OCI-LY7 (cell line): ENCODE data around the gene RFPL2. TPM values are rescaled to one million over a fixed set of nuclear protein-coding genes. Genes with fewer than 3 reads are reported as not detected.
"Not testable (repeated sequence)": the region's sequence is repeated elsewhere in the genome, so short reads cannot be mapped to it uniquely, and the experiment has no call there.

Experiments used
- BruUV-seq: library from RNA; stranded (reverse); fragments of 400-500 nt; replicated peaks from 2 replicates; lab custom pipeline; 2021; lab: Mats Ljungman, UMichigan
- CTCF ChIA-PET: fragments of 300-600 bp; sonication (Branson Sonifier 250); formaldehyde crosslinking; loops from one replicate; lab custom pipeline; 2022; ENCODE audit warnings: antibody characterized with exemption; ENCODE audit not compliant: unreplicated experiment; lab: Charles Lee
- POLR2A ChIA-PET: fragments of 300-600 bp; sonication (Branson Sonifier 250); formaldehyde crosslinking; loops from one replicate; lab custom pipeline; 2022; ENCODE audit warnings: antibody characterized with exemption; lab: Charles Lee
- DNase-seq: peaks from one replicate; pipeline ENCODE4 v3.0.0-alpha.2; 2015; ENCODE audit warnings: low spot score
- H2AFZ ChIP-seq: fragments of 200-600 bp; sonication (generic), shearing (Covaris generic); 2 replicates; pipeline ENCODE4 v1.6.1; 2014; ENCODE audit warnings: mild to moderate bottlenecking, antibody characterized with exemption, low read length, moderate library complexity
- H3K27ac ChIP-seq: fragments of 200-600 bp; sonication (generic); 2 replicates; pipeline ENCODE4 v1.5.1; 2014; ENCODE audit warnings: mixed run types, low read depth, mild to moderate bottlenecking, moderate library complexity, low read length, inconsistent platforms; ENCODE audit not compliant: poor library complexity, severe bottlenecking
- H3K36me3 ChIP-seq: fragments of 200-600 bp; sonication (generic); 2 replicates; pipeline ENCODE4 v1.6.1; 2014; ENCODE audit warnings: mild to moderate bottlenecking, antibody characterized with exemption, low read length, moderate library complexity, mixed read lengths; ENCODE audit not compliant: insufficient read depth
- H3K4me1 ChIP-seq: fragments of 200-600 bp; sonication (generic); 2 replicates; pipeline ENCODE4 v1.5.1; 2014; ENCODE audit warnings: mild to moderate bottlenecking, low read length; ENCODE audit not compliant: insufficient read depth, poor library complexity, severe bottlenecking
- H3K4me2 ChIP-seq: fragments of 200-600 bp; sonication (generic); 2 replicates; pipeline ENCODE4 v1.6.1; 2014; ENCODE audit warnings: mild to moderate bottlenecking, low read length
- H3K4me3 ChIP-seq: fragments of 200-600 bp; sonication (generic); 2 replicates; pipeline ENCODE4 v1.5.1; 2014; ENCODE audit warnings: mild to moderate bottlenecking, low read depth, low read length; ENCODE audit not compliant: poor library complexity, severe bottlenecking
- H3K79me2 ChIP-seq: fragments of 200-600 bp; sonication (generic); 2 replicates; pipeline ENCODE4 v1.6.1; 2016; ENCODE audit warnings: low read depth, mild to moderate bottlenecking, low read length, moderate library complexity, mixed read lengths; ENCODE audit not compliant: insufficient read depth
- H3K9me2 ChIP-seq: fragments of 200-600 bp; sonication (generic); 2 replicates; pipeline ENCODE4 v1.6.1; 2016; ENCODE audit warnings: mild to moderate bottlenecking, low read length, mixed read lengths; ENCODE audit not compliant: insufficient read depth
- H3K9me3 ChIP-seq: fragments of 200-600 bp; sonication (generic); 2 replicates; pipeline ENCODE4 v1.6.1; 2014; ENCODE audit warnings: mild to moderate bottlenecking, mixed run types, low read length, mixed read lengths
- H4K20me1 ChIP-seq: fragments of 200-600 bp; sonication (generic); 2 replicates; pipeline ENCODE4 v1.6.1; 2014; ENCODE audit warnings: mild to moderate bottlenecking, antibody characterized with exemption, low read length, moderate library complexity, mixed read lengths; ENCODE audit not compliant: insufficient read depth
- CTCF ChIP-seq: fragments of 200-600 bp; sonication (generic); conservative IDR thresholded peaks from 2 replicates; pipeline ENCODE4 v1.5.1; 2014; ENCODE audit warnings: mild to moderate bottlenecking, antibody characterized with exemption, low read length, moderate library complexity, mixed read lengths
- EZH2phosphoT487 ChIP-seq: fragments of 200-600 bp; sonication (generic); IDR thresholded peaks from 2 replicates; pipeline ENCODE4 v1.6.1; 2018; ENCODE audit warnings: low read depth, borderline replicate concordance, mild to moderate bottlenecking, mixed run types, antibody characterized with exemption, low read length, moderate library complexity, mixed read lengths
- intact Hi-C: fragments of 100-400 bp; cut with micrococcal nuclease; formaldehyde crosslinking; loops from one replicate; pipeline ENCODE4 v1.10.0; 2022; ENCODE audit not compliant: unreplicated experiment
- total RNA-seq, 2 experiments: library from RNA; depleted of rRNA in 1 of 2; stranded (reverse); fragments of >200 nt in 1 of 2; shearing (Covaris generic) in 1 of 2; gene quantifications; 2 replicates each; pipeline ENCODE4 v1.2.3, GENCODE V29; 2014 to 2022

Gene RFPL2
- total RNA-seq, 2 experiments from 2014 or later = not detected

GRCh38 chr22:32199341-32199740 is 5.5 kb downstream of the RFPL2 start:
- intact Hi-C loops = no loop called here
- CTCF ChIA-PET = no interaction called here
- H3K79me2 ChIP-seq = no peaks in the 10 kb centered on the region
- TF ChIP-seq EZH2phosphoT487 = no peak
- TF ChIP-seq CTCF = no peak
- no peaks in the 10 kb centered on the region for H3K36me3 ChIP-seq
- no peak overlapping the region for H3K27ac ChIP-seq
- no peaks in the 10 kb centered on the region for H3K9me2 ChIP-seq
- no peak overlapping the region for H3K4me2 ChIP-seq
- no TSS peak for BruUV-seq
- no peaks in the 10 kb centered on the region for H3K4me1 ChIP-seq
- no peaks in the 10 kb centered on the region for H4K20me1 ChIP-seq
- no peak overlapping the region for H3K4me3 ChIP-seq
- H2AFZ ChIP-seq = no peak overlapping the region
- no peaks in the 10 kb centered on the region for H3K9me3 ChIP-seq
- no peak for DNase-seq
- POLR2A ChIA-PET = no interaction called here

GRCh38 chr22:32197553-32198226 is 7.2 kb downstream of the RFPL2 start:
- intact Hi-C loops, DNase-seq, CTCF ChIA-PET, H3K4me1 ChIP-seq, H3K36me3 ChIP-seq, H4K20me1 ChIP-seq, BruUV-seq, H3K4me3 ChIP-seq, POLR2A ChIA-PET, H2AFZ ChIP-seq, H3K9me3 ChIP-seq, H3K79me2 ChIP-seq, H3K9me2 ChIP-seq, H3K4me2 ChIP-seq, H3K27ac ChIP-seq: not testable (repeated sequence)

- H3K79me2 ChIP-seq, H3K27ac ChIP-seq, H3K4me1 ChIP-seq, intact Hi-C loops, DNase-seq, H3K4me3 ChIP-seq, H3K4me2 ChIP-seq, POLR2A ChIA-PET, H3K9me2 ChIP-seq, BruUV-seq, CTCF ChIA-PET, H2AFZ ChIP-seq, H3K9me3 ChIP-seq, H3K36me3 ChIP-seq, H4K20me1 ChIP-seq: not testable (repeated sequence)
Measured at GRCh38 chr22:32195900-32196299, 9.0 kb downstream of the RFPL2 start.

- H4K20me1 ChIP-seq, H2AFZ ChIP-seq, DNase-seq, H3K9me3 ChIP-seq, intact Hi-C loops, H3K4me2 ChIP-seq, H3K79me2 ChIP-seq, BruUV-seq, H3K4me1 ChIP-seq, POLR2A ChIA-PET, H3K4me3 ChIP-seq, CTCF ChIA-PET, H3K27ac ChIP-seq, H3K9me2 ChIP-seq, H3K36me3 ChIP-seq: not testable (repeated sequence)
Measured at GRCh38 chr22:32193346-32193745, 11.5 kb downstream of the RFPL2 start.

GRCh38 chr22:32191021-32191420 is 13.9 kb downstream of the RFPL2 start:
- POLR2A ChIA-PET, BruUV-seq, CTCF ChIA-PET: not testable (repeated sequence)

More at GRCh38 chr22:32191021-32191420, 13.9 kb downstream of the RFPL2 start:
- H4K20me1 ChIP-seq, H3K4me3 ChIP-seq, H3K9me2 ChIP-seq, DNase-seq, H3K4me2 ChIP-seq, H3K79me2 ChIP-seq, H3K9me3 ChIP-seq, H3K27ac ChIP-seq, H2AFZ ChIP-seq, H3K36me3 ChIP-seq, intact Hi-C loops, H3K4me1 ChIP-seq: not testable (repeated sequence)
